ENCODE data around the gene INSC. TPM values are rescaled to one million over a fixed set of nuclear protein-coding genes. Genes with fewer than 3 reads are reported as not detected.

Gene INSC
- total RNA-seq, 4 donors from 2014 or later, result 4.4 to 18.8 (median 7.8) TPM

- H3K4me3 ChIP-seq, result no peak overlapping the region
- no peak for DNase-seq (ENCODE audit: low spot score in 2 of 2)
- no peaks in the 10 kb centered on the region for H3K4me1 ChIP-seq
- WGBS, 2 donors, result 69 to 70% methylated on average over 8 of the region's 8 CpGs
- TF ChIP-seq EP300 (IDR thresholded peaks at IDR 0.05), result no peak
- no peak for TF ChIP-seq POLR2A (IDR thresholded peaks at IDR 0.05)
- no peaks in the 10 kb centered on the region for H3K9me3 ChIP-seq
- H3K27me3 ChIP-seq, result no peaks in the 10 kb centered on the region
- H3K36me3 ChIP-seq, result peaks cover 0 to 8% (median 0%) of the 10 kb centered on the region in 3 donors
- no peak overlapping the region for H3K27ac ChIP-seq
Measured at GRCh38 chr11:15228331-15228849, 113.7 kb downstream of the INSC start.

DNA sequence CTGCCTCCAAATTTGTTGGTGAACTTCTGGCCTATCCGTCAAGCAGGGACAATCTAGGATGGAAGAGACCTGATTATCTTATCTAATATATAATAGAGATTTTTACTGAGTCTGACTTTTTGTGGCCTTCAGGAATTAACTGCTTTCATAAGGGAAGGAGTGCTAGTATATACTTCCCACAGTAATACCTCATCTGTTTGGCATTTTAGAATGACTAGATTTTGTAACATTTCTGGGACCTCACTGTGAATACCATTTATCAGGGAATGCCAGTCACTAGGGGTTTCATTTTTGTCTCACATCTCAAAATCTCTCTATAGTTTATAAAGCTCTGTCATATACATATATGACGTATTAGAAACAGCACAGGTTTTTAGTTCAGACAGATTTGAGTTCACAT is 114.3 kb downstream of the INSC start:
- no peak for DNase-seq (ENCODE audit: low spot score in 2 of 2)
- Histone ChIP-seq H3K4me1 (no peaks in the 10 kb centered on the region), H3K4me3 (no peak overlapping the region), H3K27ac (no peak overlapping the region), H3K9me3 (no peaks in the 10 kb centered on the region), H3K36me3 (peaks cover 0 to 8% (median 0%) of the 10 kb centered on the region in 3 donors), H3K27me3 (no peaks in the 10 kb centered on the region)
- whole genome bisulfite sequencing, 2 donors, result 0% methylated on average over 2 of the region's 2 CpGs
- TF ChIP-seq POLR2A (IDR thresholded peaks at IDR 0.05) (no peak), EP300 (IDR thresholded peaks at IDR 0.05) (no peak)
- TF ChIP-seq, protein P1, sequence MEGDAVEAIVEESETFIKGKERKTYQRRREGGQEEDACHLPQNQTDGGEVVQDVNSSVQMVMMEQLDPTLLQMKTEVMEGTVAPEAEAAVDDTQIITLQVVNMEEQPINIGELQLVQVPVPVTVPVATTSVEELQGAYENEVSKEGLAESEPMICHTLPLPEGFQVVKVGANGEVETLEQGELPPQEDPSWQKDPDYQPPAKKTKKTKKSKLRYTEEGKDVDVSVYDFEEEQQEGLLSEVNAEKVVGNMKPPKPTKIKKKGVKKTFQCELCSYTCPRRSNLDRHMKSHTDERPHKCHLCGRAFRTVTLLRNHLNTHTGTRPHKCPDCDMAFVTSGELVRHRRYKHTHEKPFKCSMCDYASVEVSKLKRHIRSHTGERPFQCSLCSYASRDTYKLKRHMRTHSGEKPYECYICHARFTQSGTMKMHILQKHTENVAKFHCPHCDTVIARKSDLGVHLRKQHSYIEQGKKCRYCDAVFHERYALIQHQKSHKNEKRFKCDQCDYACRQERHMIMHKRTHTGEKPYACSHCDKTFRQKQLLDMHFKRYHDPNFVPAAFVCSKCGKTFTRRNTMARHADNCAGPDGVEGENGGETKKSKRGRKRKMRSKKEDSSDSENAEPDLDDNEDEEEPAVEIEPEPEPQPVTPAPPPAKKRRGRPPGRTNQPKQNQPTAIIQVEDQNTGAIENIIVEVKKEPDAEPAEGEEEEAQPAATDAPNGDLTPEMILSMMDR (IDR thresholded peaks at IDR 0.05), result no peak

DNA sequence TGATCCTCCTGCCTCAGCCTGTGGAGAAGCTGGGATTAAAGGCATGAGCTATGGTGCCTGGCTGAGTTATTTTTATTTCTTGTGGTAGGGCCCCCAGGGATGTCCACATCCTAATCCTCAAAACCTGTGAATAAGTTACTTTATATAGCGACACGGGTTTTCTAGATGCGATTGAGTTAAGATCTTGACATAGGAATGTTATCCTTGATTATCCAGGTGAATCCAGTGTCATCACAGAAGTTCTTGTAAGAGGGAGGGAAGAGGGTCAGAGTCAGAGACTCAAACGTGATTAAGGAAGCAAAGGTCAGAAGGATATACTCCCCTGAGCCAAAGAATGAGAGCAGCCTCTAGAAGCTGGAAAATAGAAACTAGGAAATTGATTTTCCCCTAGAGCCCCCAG is 117.8 kb downstream of the INSC start:
- Histone ChIP-seq H3K27ac (no peak overlapping the region), H3K36me3 (peaks cover 0 to 20% (median 0%) of the 10 kb centered on the region in 3 donors), H3K9me3 (no peaks in the 10 kb centered on the region), H3K4me1 (no peaks in the 10 kb centered on the region), H3K4me3 (no peak overlapping the region), H3K27me3 (no peaks in the 10 kb centered on the region)
- TF ChIP-seq, protein P1 (IDR thresholded peaks at IDR 0.05), result no peak
- TF ChIP-seq EP300 (IDR thresholded peaks at IDR 0.05) (no peak), POLR2A (IDR thresholded peaks at IDR 0.05) (no peak)
- DNase-seq (ENCODE audit: low spot score in 2 of 2), result no peak
- 70 to 82% methylated on average over 4 of the region's 4 CpGs for WGBS, 2 donors

GRCh38 chr11:15233371-15234165 is 118.8 kb downstream of the INSC start:
- TF ChIP-seq, protein P1 (IDR thresholded peaks at IDR 0.05), result no peak
- TF ChIP-seq POLR2A (IDR thresholded peaks at IDR 0.05) (no peak), EP300 (IDR thresholded peaks at IDR 0.05) (no peak)
- no peaks in the 10 kb centered on the region for H3K4me1 ChIP-seq
- no peak overlapping the region for H3K4me3 ChIP-seq
- H3K9me3 ChIP-seq, result no peaks in the 10 kb centered on the region
- no peak for DNase-seq (ENCODE audit: low spot score in 2 of 2)
- peaks cover 0 to 24% (median 0%) of the 10 kb centered on the region in 3 donors for H3K36me3 ChIP-seq
- no peak overlapping the region for H3K27ac ChIP-seq
- WGBS, 2 donors, result 47 to 56% methylated on average over 8 of the region's 8 CpGs
- H3K27me3 ChIP-seq, result no peaks in the 10 kb centered on the region

- no peak for TF ChIP-seq EP300 (IDR thresholded peaks at IDR 0.05)
- no peak for TF ChIP-seq POLR2A (IDR thresholded peaks at IDR 0.05)
- TF ChIP-seq, protein P1 (IDR thresholded peaks at IDR 0.05), result no peak
- no peaks in the 10 kb centered on the region for H3K9me3 ChIP-seq
- DNase-seq (ENCODE audit: low spot score in 2 of 2), result no peak
- no peak overlapping the region for H3K27ac ChIP-seq
- H3K27me3 ChIP-seq, result no peaks in the 10 kb centered on the region
- H3K36me3 ChIP-seq, result peaks cover 0 to 31% (median 0%) of the 10 kb centered on the region in 3 donors
- WGBS, 2 donors, result 88 to 95% methylated on average over 3 of the region's 3 CpGs
- no peaks in the 10 kb centered on the region for H3K4me1 ChIP-seq
- no peak overlapping the region for H3K4me3 ChIP-seq
Measured at GRCh38 chr11:15234796-15235195, 120.1 kb downstream of the INSC start.

Data from tibial nerve (tissue), 4 donors.